ENCODE measurements around the gene DNAAF5.

Gene DNAAF5

GRCh38 chr7:726084-726853 lies at the start of gene DNAAF5:
TSS of gene DNAAF5 (plus strand) at chr7:726699. CDS start at chr7:726721, 22 bp downstream.
- peak; percentile 92 to 94 for DNase-seq
- no peak for TF ChIP-seq GATA1 (IDR thresholded peaks at IDR 0.05; ENCODE audit: low read depth, low read length)
- peak; percentile 54 for TF ChIP-seq POLR2A (IDR thresholded peaks at IDR 0.05; ENCODE audit: low read length)

- no peak for DNase-seq
Observed at GRCh38 chr7:676972-677385, 49.5 kb upstream of the DNAAF5 start.

GRCh38 chr7:680411-681127 lies 45.9 kb upstream of the DNAAF5 start:
- DNase-seq: peak in 1 of 2 experiments; percentile 23
- TF ChIP-seq GATA1 (IDR thresholded peaks at IDR 0.05; ENCODE audit: low read depth, low read length) (no peak), POLR2A (IDR thresholded peaks at IDR 0.05; ENCODE audit: low read length) (no peak)

More at GRCh38 chr7:676972-677385, 49.5 kb upstream of the DNAAF5 start:
- TF ChIP-seq POLR2A (IDR thresholded peaks at IDR 0.05; ENCODE audit: low read length): no peak
- no peak for TF ChIP-seq GATA1 (IDR thresholded peaks at IDR 0.05; ENCODE audit: low read depth, low read length)

- no peak for DNase-seq
- TF ChIP-seq POLR2A (IDR thresholded peaks at IDR 0.05; ENCODE audit: low read length) (no peak), GATA1 (IDR thresholded peaks at IDR 0.05; ENCODE audit: low read depth, low read length) (no peak)
Observed at GRCh38 chr7:681551-682307, 44.8 kb upstream of the DNAAF5 start.

- no peak for DNase-seq
- TF ChIP-seq GATA1 (IDR thresholded peaks at IDR 0.05; ENCODE audit: low read depth, low read length) (no peak), POLR2A (IDR thresholded peaks at IDR 0.05; ENCODE audit: low read length) (no peak)
Observed at GRCh38 chr7:682810-683209, 43.7 kb upstream of the DNAAF5 start.

- TF ChIP-seq GATA1 (IDR thresholded peaks at IDR 0.05; ENCODE audit: low read depth, low read length) (no peak), POLR2A (IDR thresholded peaks at IDR 0.05; ENCODE audit: low read length) (no peak)
- DNase-seq: no peak
Observed at GRCh38 chr7:683526-684205, 42.8 kb upstream of the DNAAF5 start.

GRCh38 chr7:684416-684815 lies 42.1 kb upstream of the DNAAF5 start:
- no peak for DNase-seq
- no peak for TF ChIP-seq GATA1 (IDR thresholded peaks at IDR 0.05; ENCODE audit: low read depth, low read length)
- no peak for TF ChIP-seq POLR2A (IDR thresholded peaks at IDR 0.05; ENCODE audit: low read length)

- peak; percentile 13 to 20 for DNase-seq
- TF ChIP-seq POLR2A (IDR thresholded peaks at IDR 0.05; ENCODE audit: low read length) (no peak), GATA1 (IDR thresholded peaks at IDR 0.05; ENCODE audit: low read depth, low read length) (no peak)
Observed at GRCh38 chr7:685540-685939, 41.0 kb upstream of the DNAAF5 start.

GRCh38 chr7:690478-691360 lies 35.8 kb upstream of the DNAAF5 start:
- no peak for DNase-seq
- TF ChIP-seq POLR2A (IDR thresholded peaks at IDR 0.05; ENCODE audit: low read length): no peak

- TF ChIP-seq POLR2A (IDR thresholded peaks at IDR 0.05; ENCODE audit: low read length): no peak
- TF ChIP-seq GATA1 (IDR thresholded peaks at IDR 0.05; ENCODE audit: low read depth, low read length): no peak
Observed at GRCh38 chr7:691361-692045, 35.0 kb upstream of the DNAAF5 start.

GRCh38 chr7:693280-693679 lies 33.2 kb upstream of the DNAAF5 start:
- TF ChIP-seq POLR2A (IDR thresholded peaks at IDR 0.05; ENCODE audit: low read length) (no peak), GATA1 (IDR thresholded peaks at IDR 0.05; ENCODE audit: low read depth, low read length) (no peak)

More at GRCh38 chr7:691361-692045, 35.0 kb upstream of the DNAAF5 start:
- no peak for DNase-seq

GRCh38 chr7:696426-696811 lies 30.1 kb upstream of the DNAAF5 start:
- DNase-seq: no peak
- no peak for TF ChIP-seq POLR2A (IDR thresholded peaks at IDR 0.05; ENCODE audit: low read length)
- TF ChIP-seq GATA1 (IDR thresholded peaks at IDR 0.05; ENCODE audit: low read depth, low read length): no peak

More at GRCh38 chr7:693280-693679, 33.2 kb upstream of the DNAAF5 start:
- no peak for DNase-seq
